IPS DF 6.9 (cell line): ENCODE data around the gene TNFAIP8L3.
"Not testable (repeated sequence)": the region's sequence is repeated elsewhere in the genome, so short reads cannot be mapped to it uniquely, and the experiment has no call there.

Source experiments
- DNase-seq: peaks from one replicate; pipeline ENCODE4 v3.0.0-alpha.2; 2013; ENCODE audit warnings: low read depth, low spot score
- H3K27ac ChIP-seq: one replicate; pipeline ENCODE4 v1.5.1; 2013; ENCODE audit warnings: low read length, control low read depth
- H3K27me3 ChIP-seq: 2 replicates; pipeline ENCODE4 v1.6.1; 2013; ENCODE audit warnings: mild to moderate bottlenecking, low read length; ENCODE audit not compliant: control insufficient read depth, insufficient read depth
- H3K36me3 ChIP-seq: 2 replicates; pipeline ENCODE4 v1.6.1; 2013; ENCODE audit warnings: low read length; ENCODE audit not compliant: control insufficient read depth, insufficient read depth
- H3K4me1 ChIP-seq: 2 replicates; pipeline ENCODE4 v1.6.1; 2013; ENCODE audit warnings: low read length; ENCODE audit not compliant: control insufficient read depth, insufficient read depth
- H3K4me3 ChIP-seq: 2 replicates; pipeline ENCODE4 v1.5.1; 2013; ENCODE audit warnings: mild to moderate bottlenecking, low read length
- H3K9me3 ChIP-seq: 2 replicates; pipeline ENCODE4 v1.6.1; 2013; ENCODE audit warnings: low read length, inconsistent platforms; ENCODE audit not compliant: control insufficient read depth, insufficient read depth
- WGBS: extraction: QIAGEN DNeasy Blood & Tissue Kit; methylation state at CpG from one replicate; pipeline ENCODE4 v1.1.7; 2013; ENCODE audit warnings: mixed read lengths, missing lambda C conversion rate; ENCODE audit not compliant: insufficient read length, insufficient coverage; 5-methylcytosine and 5-hydroxymethylcytosine counted together

Gene TNFAIP8L3

GRCh38 chr15:51094606-51095569, at the start of gene TNFAIP8L3:
TSS of gene TNFAIP8L3 (minus strand) at chr15:51094906. CDS start at chr15:51094595, 311 bp downstream.
- peak within 1 kb of the TSS; percentile 66 for H3K4me3 ChIP-seq
- no peaks in the 10 kb centered on the region for H3K9me3 ChIP-seq
- H3K27me3 ChIP-seq: peaks cover 35% of the 10 kb centered on the region

GRCh38 chr15:51144021-51144532, 49.4 kb upstream of the TNFAIP8L3 start:
- no CpG with 5 or more reads among the region's 3 CpGs for WGBS
- no peaks in the 10 kb centered on the region for H3K36me3 ChIP-seq
- H3K27ac ChIP-seq: no peak overlapping the region
- H3K9me3 ChIP-seq: no peaks in the 10 kb centered on the region
- no peaks in the 10 kb centered on the region for H3K27me3 ChIP-seq
- DNase-seq: no peak
- no peak overlapping the region for H3K4me3 ChIP-seq
- peaks cover 2% of the 10 kb centered on the region for H3K4me1 ChIP-seq

More at GRCh38 chr15:51094606-51095569, at the start of gene TNFAIP8L3:
- no peaks in the 10 kb centered on the region; the same call in 1 of the 2 replicates for H3K36me3 ChIP-seq
- H3K27ac ChIP-seq: no peak within 1 kb of the TSS
- no peak for DNase-seq
- whole genome bisulfite sequencing: no CpG with 5 or more reads among the region's 98 CpGs
- no peaks in the 10 kb centered on the region; the same call in 1 of the 2 replicates for H3K4me1 ChIP-seq

- not testable (repeated sequence) for H3K4me1 ChIP-seq, H3K4me3 ChIP-seq, H3K27ac ChIP-seq, H3K36me3 ChIP-seq, H3K9me3 ChIP-seq, DNase-seq, H3K27me3 ChIP-seq
- no CpG with 5 or more reads among the region's 2 CpGs for WGBS
Observed at GRCh38 chr15:51140347-51140746, 45.6 kb upstream of the TNFAIP8L3 start.

GRCh38 chr15:51139091-51139490, 44.4 kb upstream of the TNFAIP8L3 start:
- Histone ChIP-seq H3K4me1 (peaks cover under 1% of the 10 kb centered on the region), H3K9me3 (no peaks in the 10 kb centered on the region), H3K27me3 (no peaks in the 10 kb centered on the region), H3K27ac (no peak overlapping the region), H3K4me3 (no peak overlapping the region), H3K36me3 (no peaks in the 10 kb centered on the region)
- no peak for DNase-seq
- WGBS: no CpG with 5 or more reads among the region's 1 CpG

- WGBS: no CpG with 5 or more reads among the region's 5 CpGs
- H3K27me3 ChIP-seq: no peaks in the 10 kb centered on the region
- DNase-seq: no peak
- H3K4me3 ChIP-seq: no peak overlapping the region
- no peaks in the 10 kb centered on the region for H3K9me3 ChIP-seq
- H3K36me3 ChIP-seq: no peaks in the 10 kb centered on the region
- no peak overlapping the region for H3K27ac ChIP-seq
- no peaks in the 10 kb centered on the region for H3K4me1 ChIP-seq
Observed at GRCh38 chr15:51137880-51138430, 43.2 kb upstream of the TNFAIP8L3 start.

GRCh38 chr15:51137024-51137423, 42.3 kb upstream of the TNFAIP8L3 start:
- Histone ChIP-seq H3K9me3 (no peaks in the 10 kb centered on the region), H3K4me1 (no peaks in the 10 kb centered on the region), H3K36me3 (no peaks in the 10 kb centered on the region), H3K27ac (no peak overlapping the region), H3K27me3 (no peaks in the 10 kb centered on the region), H3K4me3 (no peak overlapping the region)
- DNase-seq: no peak
- whole genome bisulfite sequencing: no CpG with 5 or more reads among the region's 1 CpG

- DNase-seq: no peak
- no peaks in the 10 kb centered on the region for H3K36me3 ChIP-seq
- H3K4me3 ChIP-seq: no peak overlapping the region
- WGBS: no CpG with 5 or more reads among the region's 2 CpGs
- H3K27me3 ChIP-seq: no peaks in the 10 kb centered on the region
- no peaks in the 10 kb centered on the region for H3K4me1 ChIP-seq
- H3K27ac ChIP-seq: no peak overlapping the region
- H3K9me3 ChIP-seq: no peaks in the 10 kb centered on the region
Observed at GRCh38 chr15:51135276-51135675, 40.6 kb upstream of the TNFAIP8L3 start.

- no peak for DNase-seq
- Histone ChIP-seq H3K27ac (no peak overlapping the region), H3K4me1 (no peaks in the 10 kb centered on the region), H3K36me3 (no peaks in the 10 kb centered on the region), H3K27me3 (no peaks in the 10 kb centered on the region), H3K4me3 (no peak overlapping the region), H3K9me3 (no peaks in the 10 kb centered on the region)
Observed at GRCh38 chr15:51134416-51135199, 39.9 kb upstream of the TNFAIP8L3 start.

- WGBS: no CpG with 5 or more reads among the region's 7 CpGs
- no peak overlapping the region for H3K27ac ChIP-seq
- no peak overlapping the region for H3K4me3 ChIP-seq
Observed at GRCh38 chr15:51133140-51133765, 38.5 kb upstream of the TNFAIP8L3 start.

More at GRCh38 chr15:51133140-51133765, 38.5 kb upstream of the TNFAIP8L3 start:
- H3K9me3 ChIP-seq: no peaks in the 10 kb centered on the region
- H3K27me3 ChIP-seq: no peaks in the 10 kb centered on the region
- H3K4me1 ChIP-seq: no peaks in the 10 kb centered on the region
- H3K36me3 ChIP-seq: no peaks in the 10 kb centered on the region
- no peak for DNase-seq
